ENCODE data around the gene LCN2. TPM values are rescaled to one million over a fixed set of nuclear protein-coding genes. Genes with fewer than 3 reads are reported as not detected.

The LCN2 gene
- total and polyA plus RNA-seq, 9 donors, result 0.09 to 2.8 (median 1.2) TPM

DNA sequence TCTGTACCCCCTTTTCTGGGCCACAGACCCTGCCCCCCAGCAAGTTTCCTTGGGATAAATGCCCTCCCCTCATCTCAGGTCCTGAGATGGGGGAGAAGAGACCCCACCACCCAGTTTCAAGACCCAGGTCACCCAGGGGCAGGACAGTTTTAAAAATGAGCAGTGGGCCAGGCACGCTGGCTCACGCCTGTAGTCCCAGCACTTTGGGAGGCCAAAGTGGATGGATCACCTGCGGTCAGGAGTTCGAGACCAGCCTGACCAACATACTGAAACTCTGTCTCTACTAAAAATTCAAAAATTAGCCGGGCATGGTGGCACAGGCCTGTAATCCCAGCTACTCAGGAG, 27.8 kb upstream of the LCN2 start:
- 90% methylated on average over 3 of the region's 5 CpGs for WGBS (ENCODE audit: insufficient coverage)
- Histone ChIP-seq H3K27ac (ENCODE audit: low read length) (no peak overlapping the region), H3K36me3 (ENCODE audit: control insufficient read depth, insufficient read depth, low read length) (peaks cover 43% of the 10 kb centered on the region)

GRCh38 chr9:128121924-128122808, 27.1 kb upstream of the LCN2 start:
- Histone ChIP-seq H3K36me3 (ENCODE audit: control insufficient read depth, insufficient read depth, low read length) (peaks cover 43% of the 10 kb centered on the region), H3K9me3 (replicated peaks; ENCODE audit: control insufficient read depth, low read depth, low read length) (no peaks in the 10 kb centered on the region), H3K4me3 (ENCODE audit: low read length) (no peak overlapping the region), H3K27me3 (ENCODE audit: control insufficient read depth, insufficient read depth, low read length) (no peaks in the 10 kb centered on the region), H3K27ac (ENCODE audit: low read length) (no peak overlapping the region), H3K4me1 (ENCODE audit: control insufficient read depth, insufficient read depth, low read length) (peaks cover 35% of the 10 kb centered on the region)
- 84% methylated on average over 22 of the region's 27 CpGs for WGBS (ENCODE audit: insufficient coverage)
- DNase-seq, result no peak

More for the DNA sequence above, 27.8 kb upstream of the LCN2 start:
- Histone ChIP-seq H3K4me3 (ENCODE audit: low read length) (no peak overlapping the region), H3K9me3 (replicated peaks; ENCODE audit: control insufficient read depth, low read depth, low read length) (no peaks in the 10 kb centered on the region), H3K27me3 (ENCODE audit: control insufficient read depth, insufficient read depth, low read length) (no peaks in the 10 kb centered on the region), H3K4me1 (ENCODE audit: control insufficient read depth, insufficient read depth, low read length) (peaks cover 31% of the 10 kb centered on the region)
- no peak for DNase-seq

DNA sequence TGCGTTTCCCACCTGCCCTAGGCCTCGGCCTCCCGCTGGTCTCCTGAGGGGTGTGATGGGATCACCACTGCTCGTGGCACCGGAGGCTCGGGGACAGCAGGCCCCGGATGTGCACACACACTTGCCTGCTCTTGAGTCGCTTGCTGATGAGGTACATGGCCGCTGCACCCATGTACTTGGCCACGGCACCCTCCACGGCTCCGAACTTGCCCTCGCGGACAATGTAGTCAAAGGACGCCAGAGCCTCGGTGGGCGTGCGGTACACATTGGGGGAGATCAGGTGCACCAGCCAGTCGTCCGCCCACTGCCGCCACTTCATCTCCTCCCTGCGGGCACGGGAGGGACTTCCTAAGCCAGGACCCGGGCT, 26.5 kb upstream of the LCN2 start:
- no peak for DNase-seq
- Histone ChIP-seq H3K36me3 (ENCODE audit: control insufficient read depth, insufficient read depth, low read length) (peaks cover 43% of the 10 kb centered on the region), H3K4me3 (ENCODE audit: low read length) (no peak overlapping the region), H3K27me3 (ENCODE audit: control insufficient read depth, insufficient read depth, low read length) (no peaks in the 10 kb centered on the region), H3K9me3 (replicated peaks; ENCODE audit: control insufficient read depth, low read depth, low read length) (no peaks in the 10 kb centered on the region), H3K4me1 (ENCODE audit: control insufficient read depth, insufficient read depth, low read length) (peaks cover 29% of the 10 kb centered on the region), H3K27ac (ENCODE audit: low read length) (no peak overlapping the region)
- WGBS (ENCODE audit: insufficient coverage), result 87% methylated on average over 23 of the region's 24 CpGs

DNA sequence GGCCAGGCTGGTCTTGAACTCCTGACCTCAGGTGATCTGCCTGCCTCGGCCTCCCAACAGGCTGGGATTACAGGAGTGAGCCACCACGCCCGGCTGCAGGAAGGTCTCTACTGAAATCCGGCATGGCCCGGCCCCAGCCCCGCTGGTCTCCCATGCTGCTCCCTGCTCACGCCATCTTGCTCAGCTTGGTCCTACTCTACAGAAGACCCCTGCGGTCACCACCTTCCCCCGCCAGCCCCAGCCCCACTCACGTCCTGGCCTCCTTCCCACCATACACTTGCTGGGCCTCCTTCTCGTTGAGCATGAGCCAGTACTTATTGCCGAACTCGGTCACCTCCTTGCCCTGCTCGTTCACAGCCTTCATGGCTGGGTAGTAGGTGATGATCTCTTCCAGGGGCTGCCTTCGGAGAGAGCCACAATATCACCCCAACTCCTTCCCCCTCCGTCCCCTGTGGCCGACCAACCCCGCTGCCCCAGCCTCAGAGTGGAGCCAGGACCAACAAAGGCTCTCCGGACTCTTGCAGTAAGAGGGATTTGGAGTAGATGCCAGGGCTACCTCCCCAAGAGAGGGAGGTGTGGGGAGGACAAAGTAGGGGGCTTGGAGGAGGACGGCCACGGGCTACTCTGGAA, 25.7 kb upstream of the LCN2 start:
- Histone ChIP-seq H3K27ac (ENCODE audit: low read length) (no peak overlapping the region), H3K4me1 (ENCODE audit: control insufficient read depth, insufficient read depth, low read length) (peaks cover 24% of the 10 kb centered on the region), H3K36me3 (ENCODE audit: control insufficient read depth, insufficient read depth, low read length) (peaks cover 43% of the 10 kb centered on the region), H3K4me3 (ENCODE audit: low read length) (no peak overlapping the region), H3K27me3 (ENCODE audit: control insufficient read depth, insufficient read depth, low read length) (no peaks in the 10 kb centered on the region), H3K9me3 (replicated peaks; ENCODE audit: control insufficient read depth, low read depth, low read length) (no peaks in the 10 kb centered on the region)
- no peak for DNase-seq
- WGBS (ENCODE audit: insufficient coverage), result 87% methylated on average over 11 of the region's 21 CpGs

- no peaks in the 10 kb centered on the region for H3K9me3 ChIP-seq (replicated peaks; ENCODE audit: control insufficient read depth, low read depth, low read length)
- DNase-seq, result no peak
- peaks cover 26% of the 10 kb centered on the region for H3K4me1 ChIP-seq (ENCODE audit: control insufficient read depth, insufficient read depth, low read length)
- peaks cover 43% of the 10 kb centered on the region for H3K36me3 ChIP-seq (ENCODE audit: control insufficient read depth, insufficient read depth, low read length)
- H3K4me3 ChIP-seq (ENCODE audit: low read length), result no peak overlapping the region
- H3K27me3 ChIP-seq (ENCODE audit: control insufficient read depth, insufficient read depth, low read length), result no peaks in the 10 kb centered on the region
- H3K27ac ChIP-seq (ENCODE audit: low read length), result no peak overlapping the region
- 88% methylated on average over 4 of the region's 8 CpGs for WGBS (ENCODE audit: insufficient coverage)
Observed at GRCh38 chr9:128124451-128124850, 24.8 kb upstream of the LCN2 start.

GRCh38 chr9:128124873-128125579, 24.2 kb upstream of the LCN2 start:
- no peaks in the 10 kb centered on the region for H3K9me3 ChIP-seq (replicated peaks; ENCODE audit: control insufficient read depth, low read depth, low read length)
- no peaks in the 10 kb centered on the region for H3K27me3 ChIP-seq (ENCODE audit: control insufficient read depth, insufficient read depth, low read length)
- peaks cover 43% of the 10 kb centered on the region for H3K36me3 ChIP-seq (ENCODE audit: control insufficient read depth, insufficient read depth, low read length)
- WGBS (ENCODE audit: insufficient coverage), result 92% methylated on average over 8 of the region's 16 CpGs
- peak; percentile 73 for DNase-seq
- peaks cover 24% of the 10 kb centered on the region for H3K4me1 ChIP-seq (ENCODE audit: control insufficient read depth, insufficient read depth, low read length)
- H3K27ac ChIP-seq (ENCODE audit: low read length), result no peak overlapping the region
- no peak overlapping the region for H3K4me3 ChIP-seq (ENCODE audit: low read length)

DNA sequence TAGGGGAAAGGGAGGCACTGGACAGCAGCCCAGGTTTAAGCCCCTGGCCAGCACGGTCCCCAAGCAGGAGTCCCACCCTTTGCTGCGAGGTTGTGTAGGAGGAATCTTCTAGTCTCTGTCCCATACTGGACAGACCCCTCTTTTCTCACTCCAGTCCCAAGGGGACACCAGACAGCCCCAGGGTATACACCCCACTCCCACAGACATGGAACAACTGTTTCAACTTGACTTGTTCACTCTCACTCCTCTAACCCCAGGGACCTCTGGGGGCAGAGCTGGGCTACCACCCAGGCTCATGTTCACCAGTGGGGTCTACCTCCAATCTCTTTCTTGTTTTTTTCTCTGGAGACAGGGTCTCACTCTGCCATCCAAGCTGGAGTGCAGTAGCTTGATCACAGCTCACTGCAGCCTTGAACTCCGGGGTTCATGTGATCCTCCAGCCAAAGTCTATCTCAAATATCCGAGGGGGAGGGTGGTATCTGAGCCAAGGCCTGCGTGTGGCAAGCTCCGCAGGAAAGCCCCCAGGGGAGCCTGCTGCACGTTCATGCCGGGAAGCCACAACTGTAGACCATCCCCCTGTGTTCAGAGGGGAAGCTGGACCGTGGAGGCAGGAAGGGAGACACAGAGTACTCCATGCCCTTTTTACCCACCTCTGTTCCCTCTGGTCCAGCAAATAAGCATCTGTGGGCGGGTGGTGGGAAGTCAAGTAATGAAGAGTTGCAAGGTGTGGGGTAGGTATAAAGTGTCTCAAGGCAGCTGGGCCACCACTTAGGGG, 23.5 kb upstream of the LCN2 start:
- 33% methylated on average over 3 of the region's 10 CpGs for WGBS (ENCODE audit: insufficient coverage)
- DNase-seq, result no peak
- no peaks in the 10 kb centered on the region for H3K27me3 ChIP-seq (ENCODE audit: control insufficient read depth, insufficient read depth, low read length)
- H3K4me3 ChIP-seq (ENCODE audit: low read length), result no peak overlapping the region
- H3K4me1 ChIP-seq (ENCODE audit: control insufficient read depth, insufficient read depth, low read length), result peaks cover 24% of the 10 kb centered on the region
- no peaks in the 10 kb centered on the region for H3K9me3 ChIP-seq (replicated peaks; ENCODE audit: control insufficient read depth, low read depth, low read length)
- peaks cover 35% of the 10 kb centered on the region for H3K36me3 ChIP-seq (ENCODE audit: control insufficient read depth, insufficient read depth, low read length)
- no peak overlapping the region for H3K27ac ChIP-seq (ENCODE audit: low read length)

- DNase-seq, result peak; percentile 96
- WGBS (ENCODE audit: insufficient coverage), result under 1% methylated on average over 56 of the region's 56 CpGs
- H3K4me1 ChIP-seq (ENCODE audit: control insufficient read depth, insufficient read depth, low read length), result peaks cover 37% of the 10 kb centered on the region
- H3K4me3 ChIP-seq (ENCODE audit: low read length), result peak within 1 kb of the TSS; percentile 99
- H3K36me3 ChIP-seq (ENCODE audit: control insufficient read depth, insufficient read depth, low read length), result peaks cover 22% of the 10 kb centered on the region
- H3K27ac ChIP-seq (ENCODE audit: low read length), result peak within 1 kb of the TSS; percentile 97
- no peaks in the 10 kb centered on the region for H3K27me3 ChIP-seq (ENCODE audit: control insufficient read depth, insufficient read depth, low read length)
- H3K9me3 ChIP-seq (replicated peaks; ENCODE audit: control insufficient read depth, low read depth, low read length), result no peaks in the 10 kb centered on the region
Observed at GRCh38 chr9:128127568-128127989, 21.7 kb upstream of the LCN2 start, which contains the start of gene PTGES2. PTGES2 (minus strand) TSS chr9:128127729; CDS start chr9:128127717, 12 bp downstream.

DNA sequence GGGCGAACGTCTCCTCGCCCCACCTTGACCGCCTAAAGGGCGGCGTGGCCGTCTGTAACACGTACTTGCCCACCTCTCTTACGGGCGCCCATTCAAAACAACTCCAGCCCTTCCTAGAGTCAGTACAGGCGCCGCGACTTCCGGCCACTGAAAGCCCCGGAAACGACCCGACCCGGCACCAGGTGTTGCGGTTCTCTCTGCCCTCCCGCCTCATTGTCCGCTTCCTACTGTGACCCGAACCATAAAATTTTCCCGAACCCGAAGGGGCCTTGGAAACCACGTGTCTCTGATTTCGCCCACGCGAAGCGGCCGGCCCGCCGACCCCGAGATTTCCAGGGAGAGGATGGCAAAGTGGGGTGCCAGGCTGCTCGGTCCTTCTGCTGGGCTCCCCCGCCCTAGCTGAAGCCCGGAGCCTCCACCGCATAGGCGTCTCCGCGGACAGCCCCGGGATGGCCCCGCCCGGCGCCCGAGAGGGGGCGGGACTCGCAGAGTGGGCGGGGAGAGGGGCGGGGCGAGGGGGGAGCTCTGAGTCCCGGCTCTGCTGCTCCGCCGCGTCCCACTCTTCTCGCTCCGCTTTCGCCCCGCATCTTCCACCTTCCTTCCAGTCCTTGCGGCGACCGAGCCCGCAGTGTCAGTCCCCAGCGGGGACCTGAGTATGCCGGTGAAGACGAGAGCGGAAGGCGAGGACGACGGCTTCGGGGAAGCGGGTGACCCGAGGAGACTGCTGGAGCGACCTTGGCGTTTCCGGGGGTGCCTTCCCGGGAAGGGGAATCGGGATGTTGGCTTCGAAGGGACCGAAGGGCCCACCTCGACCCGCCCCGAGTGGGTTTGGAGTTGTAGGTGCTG, 21.0 kb upstream of the LCN2 start:
- Histone ChIP-seq H3K9me3 (replicated peaks; ENCODE audit: control insufficient read depth, low read depth, low read length) (no peaks in the 10 kb centered on the region), H3K4me3 (ENCODE audit: low read length) (peak overlapping the region; percentile 99), H3K4me1 (ENCODE audit: control insufficient read depth, insufficient read depth, low read length) (peaks cover 39% of the 10 kb centered on the region), H3K36me3 (ENCODE audit: control insufficient read depth, insufficient read depth, low read length) (peaks cover 17% of the 10 kb centered on the region), H3K27ac (ENCODE audit: low read length) (peak overlapping the region; percentile 97), H3K27me3 (ENCODE audit: control insufficient read depth, insufficient read depth, low read length) (no peaks in the 10 kb centered on the region)
- WGBS (ENCODE audit: insufficient coverage), result 0% methylated on average over 66 of the region's 82 CpGs
- peak; percentile 98 for DNase-seq

Data from muscle of leg (tissue), 11 donors.